Esophagus squamous epithelium (tissue), 5 donors: ENCODE results near the gene UBE2H. TPM values are rescaled to one million over a fixed set of nuclear protein-coding genes. Genes with fewer than 3 reads are reported as not detected.

Source experiments
- DNase-seq: peaks from one replicate; lab custom pipeline; 2025; lab: John Stamatoyannopoulos, UW
- H3K27ac ChIP-seq, 4 donors: fragments of 200-600 bp; sonication (generic); one replicate each; pipeline ENCODE4 v1.5.1; 2016 to 2019; ENCODE audit warnings: mild to moderate bottlenecking in 1 of 4
- H3K27me3 ChIP-seq, 4 donors: fragments of 200-600 bp; sonication (generic); 1 replicate in 3 of 4; 2 replicates in 1 of 4; pipeline versions ENCODE4 v1.5.1 to v1.6.0; 2017 to 2021; ENCODE audit warnings: antibody characterized with exemption in 1 of 4
- H3K36me3 ChIP-seq, 3 donors: fragments of 200-600 bp; sonication (generic); one replicate each; pipeline ENCODE4 v1.5.1; 2016 to 2019
- H3K4me1 ChIP-seq, 3 donors: fragments of 200-600 bp; sonication (generic); one replicate each; pipeline ENCODE4 v1.5.1; 2017 to 2019
- H3K4me3 ChIP-seq, 4 donors: fragments of 200-600 bp; sonication (generic); 1 replicate in 3 of 4; 2 replicates in 1 of 4; pipeline ENCODE4 v1.5.1; 2016 to 2019; ENCODE audit warnings: mild to moderate bottlenecking in 2 of 4, moderate library complexity in 1 of 4
- H3K9me3 ChIP-seq, 3 donors: fragments of 200-600 bp; sonication (generic); one replicate each; pipeline ENCODE4 v1.5.1; 2016 to 2019
- POLR2A ChIP-seq, 4 donors: fragments of 450-650 bp; IDR thresholded peaks; one replicate each; pipeline ENCODE4 v1.6.1; 2017; ENCODE audit warnings: antibody characterized with exemption in 4 of 4, mild to moderate bottlenecking in 4 of 4, moderate library complexity in 3 of 4
- WGBS, 2 donors: methylation state at CpG; one replicate each; pipeline ENCODE4 v1.1.5; 2018; 5-methylcytosine and 5-hydroxymethylcytosine counted together
- intact Hi-C: fragments of 100-400 bp; cut with DNase I; formaldehyde crosslinking; loops from one replicate; pipeline ENCODE4 v1.15.0; 2022
- total RNA-seq, 4 donors: library from RNA; depleted of rRNA; stranded (reverse); fragments of >200 nt; gene quantifications; one replicate each; pipeline ENCODE4 v1.1.0, GENCODE V29; 2016
- TF ChIP-seq, protein P1 (sequence below), 6 experiments: fragments of 450-650 bp in 4 of 6; fragments of 200-600 bp in 2 of 6; sonication (generic) in 2 of 6; IDR thresholded peaks; one replicate each; pipeline ENCODE4 v1.5.1; 2016 to 2019; ENCODE audit warnings: antibody characterized with exemption in 6 of 6, mild to moderate bottlenecking in 4 of 6, moderate library complexity in 4 of 6
- donor health status: DM: yes; HTN: yes; CAD: no.

The UBE2H gene
- total RNA-seq, 4 donors from 2014 or later, result 60.1 to 113 (median 88.7) TPM

DNA sequence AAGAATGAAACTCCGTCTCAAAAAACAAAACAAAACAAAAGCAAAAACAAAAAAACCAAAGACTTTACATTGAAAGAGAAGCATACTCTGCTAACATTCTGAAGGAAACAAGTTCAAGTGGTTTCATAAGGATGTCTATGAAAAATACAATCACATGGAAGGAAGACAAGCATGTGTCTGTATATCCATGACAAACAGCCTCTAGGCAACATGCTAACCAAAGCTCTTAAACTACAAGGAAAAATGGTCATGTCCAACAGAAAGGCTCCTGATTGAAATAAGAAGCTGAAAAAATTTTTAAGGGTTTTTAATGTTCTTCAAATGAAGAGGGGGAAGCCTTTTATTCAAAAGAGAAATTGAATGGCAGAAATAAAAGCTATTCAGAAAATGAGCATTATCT lies 64.9 kb downstream of the UBE2H start:
- TF ChIP-seq, protein P1, sequence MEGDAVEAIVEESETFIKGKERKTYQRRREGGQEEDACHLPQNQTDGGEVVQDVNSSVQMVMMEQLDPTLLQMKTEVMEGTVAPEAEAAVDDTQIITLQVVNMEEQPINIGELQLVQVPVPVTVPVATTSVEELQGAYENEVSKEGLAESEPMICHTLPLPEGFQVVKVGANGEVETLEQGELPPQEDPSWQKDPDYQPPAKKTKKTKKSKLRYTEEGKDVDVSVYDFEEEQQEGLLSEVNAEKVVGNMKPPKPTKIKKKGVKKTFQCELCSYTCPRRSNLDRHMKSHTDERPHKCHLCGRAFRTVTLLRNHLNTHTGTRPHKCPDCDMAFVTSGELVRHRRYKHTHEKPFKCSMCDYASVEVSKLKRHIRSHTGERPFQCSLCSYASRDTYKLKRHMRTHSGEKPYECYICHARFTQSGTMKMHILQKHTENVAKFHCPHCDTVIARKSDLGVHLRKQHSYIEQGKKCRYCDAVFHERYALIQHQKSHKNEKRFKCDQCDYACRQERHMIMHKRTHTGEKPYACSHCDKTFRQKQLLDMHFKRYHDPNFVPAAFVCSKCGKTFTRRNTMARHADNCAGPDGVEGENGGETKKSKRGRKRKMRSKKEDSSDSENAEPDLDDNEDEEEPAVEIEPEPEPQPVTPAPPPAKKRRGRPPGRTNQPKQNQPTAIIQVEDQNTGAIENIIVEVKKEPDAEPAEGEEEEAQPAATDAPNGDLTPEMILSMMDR (IDR thresholded peaks at IDR 0.05), result no peak
- TF ChIP-seq POLR2A (IDR thresholded peaks at IDR 0.05), result no peak
- no peak overlapping the region for H3K4me3 ChIP-seq
- intact Hi-C loops, result no loop called here
- no peak for DNase-seq
- H3K36me3 ChIP-seq, result peaks cover 0 to 21% (median 0%) of the 10 kb centered on the region in 3 donors
- H3K9me3 ChIP-seq, result no peaks in the 10 kb centered on the region
- 81 to 86% methylated on average over 1 of the region's 1 CpG for WGBS, 2 donors
- no peak overlapping the region for H3K27ac ChIP-seq
- peaks cover 2 to 26% (median 3%) of the 10 kb centered on the region in 3 donors for H3K4me1 ChIP-seq
- no peaks in the 10 kb centered on the region for H3K27me3 ChIP-seq

DNA sequence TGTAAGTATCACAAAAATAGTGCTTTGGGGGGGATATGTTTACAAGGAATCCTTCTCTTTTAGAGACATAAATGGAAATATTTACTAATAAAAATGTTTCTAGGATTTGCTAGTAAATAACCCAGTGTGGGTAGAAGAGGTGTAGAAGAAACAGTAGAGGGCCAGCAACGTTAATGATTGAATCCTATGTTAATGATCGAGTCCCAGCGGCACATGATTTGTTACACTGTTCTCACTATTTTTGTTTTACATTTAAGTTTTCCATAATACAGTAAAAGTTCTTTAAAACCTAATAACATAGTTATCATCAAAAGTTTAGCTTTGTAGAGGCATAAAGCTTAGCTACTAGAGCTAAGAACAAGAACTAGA lies 66.0 kb downstream of the UBE2H start:
- no peak for TF ChIP-seq POLR2A (IDR thresholded peaks at IDR 0.05)
- TF ChIP-seq, protein P1 (IDR thresholded peaks at IDR 0.05), result no peak
- WGBS, 2 donors, result 74 to 82% methylated on average over 3 of the region's 3 CpGs
- peaks cover 0 to 14% (median 0%) of the 10 kb centered on the region in 3 donors for H3K36me3 ChIP-seq
- H3K4me1 ChIP-seq, result peaks cover 2 to 24% (median 3%) of the 10 kb centered on the region in 3 donors
- H3K4me3 ChIP-seq, result no peak overlapping the region
- intact Hi-C loops, result no loop called here
- no peak for DNase-seq
- no peaks in the 10 kb centered on the region for H3K9me3 ChIP-seq
- no peaks in the 10 kb centered on the region for H3K27me3 ChIP-seq
- no peak overlapping the region for H3K27ac ChIP-seq

DNA sequence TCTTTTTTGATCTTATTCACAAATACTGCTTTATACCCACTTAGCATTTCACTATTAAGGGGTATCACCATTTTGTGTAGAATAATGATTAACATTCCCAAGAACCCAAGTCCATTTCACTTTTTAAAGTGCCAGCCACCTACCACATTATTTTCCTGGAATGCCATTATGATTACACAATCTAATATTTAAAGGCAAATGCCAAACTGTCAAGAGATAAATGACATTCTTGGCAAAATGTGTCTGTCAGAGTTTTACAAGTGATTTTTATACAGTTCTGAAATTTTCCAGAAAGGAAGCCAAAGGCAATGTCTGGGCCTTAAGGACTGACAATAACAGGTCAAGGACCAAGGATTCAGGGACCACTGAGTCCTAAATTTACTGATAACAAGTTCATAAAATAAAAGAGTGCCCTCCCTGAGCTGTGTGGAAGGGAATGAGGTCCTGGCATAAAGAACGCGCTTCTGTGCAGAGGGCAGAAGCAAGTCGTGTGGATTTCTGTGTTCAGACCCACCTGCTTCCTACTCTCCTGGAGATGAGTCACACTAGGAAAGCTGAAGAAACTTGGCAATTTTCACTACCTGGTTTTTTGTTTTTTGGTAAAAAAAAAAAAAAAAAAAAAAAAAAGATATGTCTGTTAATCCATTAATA lies 66.5 kb downstream of the UBE2H start:
- Histone ChIP-seq H3K36me3 (peaks cover 0 to 17% (median 0%) of the 10 kb centered on the region in 3 donors), H3K9me3 (no peaks in the 10 kb centered on the region), H3K4me1 (peaks cover 2 to 24% (median 3%) of the 10 kb centered on the region in 3 donors), H3K4me3 (no peak overlapping the region), H3K27ac (no peak overlapping the region), H3K27me3 (no peaks in the 10 kb centered on the region)
- no peak for DNase-seq
- intact Hi-C loops, result no loop called here
- 26 to 59% methylated on average over 3 of the region's 3 CpGs for WGBS, 2 donors
- TF ChIP-seq, protein P1 (IDR thresholded peaks at IDR 0.05), result no peak
- no peak for TF ChIP-seq POLR2A (IDR thresholded peaks at IDR 0.05)

DNA sequence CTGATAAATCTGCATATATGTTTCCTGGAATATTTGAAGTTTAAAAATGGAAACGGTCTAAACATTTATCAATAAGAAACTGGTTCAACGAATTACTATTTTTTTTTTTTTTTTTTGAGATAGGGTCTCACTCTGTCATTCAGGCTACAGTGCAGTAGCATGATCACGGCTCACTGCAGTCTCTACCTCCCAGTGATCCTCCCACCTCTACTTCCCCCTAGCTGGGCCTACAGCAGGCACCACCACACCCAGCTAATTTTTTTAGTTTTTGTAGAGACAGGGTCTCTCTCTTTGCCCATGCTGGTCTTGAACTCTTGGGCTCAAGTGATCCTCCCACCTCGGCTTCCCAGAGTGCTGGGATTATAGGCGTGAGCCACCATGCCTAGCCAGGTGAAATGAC lies 68.3 kb downstream of the UBE2H start:
- H3K4me3 ChIP-seq, result no peak overlapping the region
- no peak overlapping the region for H3K27ac ChIP-seq
- intact Hi-C loops, result no loop called here
- no peaks in the 10 kb centered on the region for H3K9me3 ChIP-seq
- no peak for TF ChIP-seq POLR2A (IDR thresholded peaks at IDR 0.05)
- TF ChIP-seq, protein P1 (IDR thresholded peaks at IDR 0.05), result no peak
- no peak for DNase-seq
- peaks cover 0 to 31% (median 0%) of the 10 kb centered on the region in 3 donors for H3K36me3 ChIP-seq
- 69 to 73% methylated on average over 5 of the region's 5 CpGs for WGBS, 2 donors
- H3K27me3 ChIP-seq, result no peaks in the 10 kb centered on the region
- peaks cover 2 to 20% (median 3%) of the 10 kb centered on the region in 3 donors for H3K4me1 ChIP-seq

DNA sequence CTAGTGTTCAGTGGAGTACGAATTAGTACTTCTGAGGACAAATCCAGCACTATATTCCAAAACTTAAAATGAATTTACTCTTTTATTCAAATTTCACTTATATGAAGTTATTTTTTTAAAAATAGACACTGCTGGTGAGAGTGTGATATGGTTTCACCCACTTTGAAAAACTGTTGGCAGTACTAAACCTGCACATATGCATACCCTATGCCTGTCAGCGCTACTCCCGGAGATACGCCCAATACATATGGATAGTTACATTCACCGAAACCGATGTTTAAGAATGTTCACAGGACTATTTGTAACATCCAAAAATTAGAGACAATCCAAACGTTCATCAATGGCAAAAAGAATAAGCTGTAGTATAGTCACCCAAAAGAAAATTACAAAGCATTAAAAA lies 69.6 kb downstream of the UBE2H start:
- Histone ChIP-seq H3K27me3 (no peaks in the 10 kb centered on the region), H3K4me3 (no peak overlapping the region), H3K36me3 (peaks cover 0 to 44% (median 0%) of the 10 kb centered on the region in 3 donors), H3K9me3 (no peaks in the 10 kb centered on the region), H3K27ac (no peak overlapping the region), H3K4me1 (peaks cover 5 to 24% (median 6%) of the 10 kb centered on the region in 3 donors)
- intact Hi-C loops, result no loop called here
- DNase-seq, result no peak
- no peak for TF ChIP-seq POLR2A (IDR thresholded peaks at IDR 0.05)
- TF ChIP-seq, protein P1 (IDR thresholded peaks at IDR 0.05), result no peak
- WGBS, 2 donors, result 91 to 92% methylated on average over 7 of the region's 7 CpGs
